Colonic mucosa (tissue), 4 donors: ENCODE results near the gene SPCS1. TPM values are rescaled to one million over a fixed set of nuclear protein-coding genes. Genes with fewer than 3 reads are reported as not detected.

Experiments used
- DNase-seq: peaks from one replicate; pipeline ENCODE4 v3.0.0-alpha.2; 2020
- H3K27ac ChIP-seq: fragments of 200-600 bp; one replicate; pipeline ENCODE4 v1.8.0; 2021
- H3K27me3 ChIP-seq: fragments of 200-600 bp; one replicate; pipeline ENCODE4 v1.8.0; 2021
- H3K36me3 ChIP-seq: fragments of 200-600 bp; one replicate; pipeline ENCODE4 v1.8.0; 2021
- H3K4me1 ChIP-seq: fragments of 200-600 bp; one replicate; pipeline ENCODE4 v1.8.0; 2021; ENCODE audit warnings: mild to moderate bottlenecking
- H3K4me3 ChIP-seq: fragments of 200-600 bp; one replicate; pipeline ENCODE4 v1.8.0; 2021
- H3K9ac ChIP-seq, 2 donors: one replicate each; pipeline ENCODE4 v1.7.0; 2013; ENCODE audit warnings: control low read depth in 2 of 2, low read depth in 2 of 2, low read length in 2 of 2
- H3K9me3 ChIP-seq: fragments of 200-600 bp; one replicate; pipeline ENCODE4 v1.8.0; 2021
- intact Hi-C: fragments of 100-400 bp; cut with DNase I; formaldehyde crosslinking; loops from one replicate; pipeline ENCODE4 v1.14.1; 2022
- total RNA-seq, 2 donors: library from RNA; stranded (reverse); fragmentation: NEBNext Ultra II Directional in 1 of 2; extraction: Animal tissue kit (Norgen Biotek cat#: 25700) in 1 of 2; gene quantifications; one replicate each; pipeline ENCODE4 v1.2.1, GENCODE V29; 2021
- TF ChIP-seq, protein P1 (sequence below): fragments of 200-600 bp; IDR thresholded peaks from one replicate; pipeline ENCODE4 v1.8.0; 2022; ENCODE audit warnings: antibody characterized with exemption, mild to moderate bottlenecking
- donor health status: healthy.
- donor health status: DM: no; HTN: no; CAD: no.
- donor health status: DM: no; HTN: no; CAD: no.

The SPCS1 gene
- total RNA-seq, 2 donors from 2014 or later, result 95.6 to 136 TPM

DNA sequence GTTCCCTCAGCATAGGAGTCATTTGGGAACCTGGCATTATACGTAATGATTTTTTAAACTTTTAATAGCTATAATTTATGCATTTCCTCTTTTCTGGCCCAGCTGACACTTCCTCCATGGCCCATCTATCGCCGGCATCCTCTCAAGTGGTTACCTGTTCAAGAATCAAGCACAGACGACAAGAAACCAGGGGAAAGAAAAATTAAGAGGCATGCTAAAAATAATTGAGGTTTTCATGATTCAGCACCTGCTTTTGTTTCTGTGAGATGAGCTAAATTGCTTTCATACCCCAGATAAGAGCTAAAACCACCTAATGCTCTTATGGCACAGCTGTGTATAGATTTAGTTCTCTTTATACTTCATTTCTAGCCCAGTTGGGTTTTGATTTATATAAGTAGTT, 1.7 kb downstream of the SPCS1 start:
- Histone ChIP-seq H3K36me3 (no peaks in the 10 kb centered on the region), H3K27me3 (no peaks in the 10 kb centered on the region), H3K9me3 (no peaks in the 10 kb centered on the region), H3K4me3 (peak overlapping the region; percentile 69), H3K27ac (no peak overlapping the region), H3K9ac (peak overlapping the region in 1 of 2 donors; percentile 14), H3K4me1 (peaks cover 13% of the 10 kb centered on the region)
- DNase-seq, result no peak
- TF ChIP-seq, protein P1, sequence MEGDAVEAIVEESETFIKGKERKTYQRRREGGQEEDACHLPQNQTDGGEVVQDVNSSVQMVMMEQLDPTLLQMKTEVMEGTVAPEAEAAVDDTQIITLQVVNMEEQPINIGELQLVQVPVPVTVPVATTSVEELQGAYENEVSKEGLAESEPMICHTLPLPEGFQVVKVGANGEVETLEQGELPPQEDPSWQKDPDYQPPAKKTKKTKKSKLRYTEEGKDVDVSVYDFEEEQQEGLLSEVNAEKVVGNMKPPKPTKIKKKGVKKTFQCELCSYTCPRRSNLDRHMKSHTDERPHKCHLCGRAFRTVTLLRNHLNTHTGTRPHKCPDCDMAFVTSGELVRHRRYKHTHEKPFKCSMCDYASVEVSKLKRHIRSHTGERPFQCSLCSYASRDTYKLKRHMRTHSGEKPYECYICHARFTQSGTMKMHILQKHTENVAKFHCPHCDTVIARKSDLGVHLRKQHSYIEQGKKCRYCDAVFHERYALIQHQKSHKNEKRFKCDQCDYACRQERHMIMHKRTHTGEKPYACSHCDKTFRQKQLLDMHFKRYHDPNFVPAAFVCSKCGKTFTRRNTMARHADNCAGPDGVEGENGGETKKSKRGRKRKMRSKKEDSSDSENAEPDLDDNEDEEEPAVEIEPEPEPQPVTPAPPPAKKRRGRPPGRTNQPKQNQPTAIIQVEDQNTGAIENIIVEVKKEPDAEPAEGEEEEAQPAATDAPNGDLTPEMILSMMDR, result no peak
- intact Hi-C loops, result no loop called here

DNA sequence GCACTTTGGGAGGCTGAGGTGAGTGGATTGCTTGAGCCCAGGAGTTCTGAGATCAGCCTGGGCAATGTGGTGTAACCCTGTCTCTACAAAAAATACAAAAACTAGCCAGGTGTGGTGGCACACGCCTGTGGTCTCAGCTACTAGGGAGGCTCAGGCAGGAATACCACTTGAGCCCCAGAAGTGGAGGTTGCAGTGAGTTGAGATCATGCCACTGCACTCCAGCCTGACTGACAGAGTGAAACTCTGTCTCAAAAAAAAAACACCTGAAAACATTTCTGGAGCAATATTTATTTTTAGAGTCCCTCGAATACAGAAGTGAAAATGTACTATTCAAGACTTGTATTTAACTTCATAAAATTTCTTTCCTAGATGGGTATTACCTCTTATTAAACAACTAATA, 4.6 kb downstream of the SPCS1 start:
- no peak for DNase-seq
- H3K4me3 ChIP-seq, result no peak overlapping the region
- H3K36me3 ChIP-seq, result no peaks in the 10 kb centered on the region
- H3K4me1 ChIP-seq, result peaks cover 13% of the 10 kb centered on the region
- H3K27ac ChIP-seq, result no peak overlapping the region
- intact Hi-C loops, result no loop called here
- H3K9me3 ChIP-seq, result no peaks in the 10 kb centered on the region
- TF ChIP-seq, protein P1, result no peak
- H3K9ac ChIP-seq, result no peak overlapping the region
- no peaks in the 10 kb centered on the region for H3K27me3 ChIP-seq

DNA sequence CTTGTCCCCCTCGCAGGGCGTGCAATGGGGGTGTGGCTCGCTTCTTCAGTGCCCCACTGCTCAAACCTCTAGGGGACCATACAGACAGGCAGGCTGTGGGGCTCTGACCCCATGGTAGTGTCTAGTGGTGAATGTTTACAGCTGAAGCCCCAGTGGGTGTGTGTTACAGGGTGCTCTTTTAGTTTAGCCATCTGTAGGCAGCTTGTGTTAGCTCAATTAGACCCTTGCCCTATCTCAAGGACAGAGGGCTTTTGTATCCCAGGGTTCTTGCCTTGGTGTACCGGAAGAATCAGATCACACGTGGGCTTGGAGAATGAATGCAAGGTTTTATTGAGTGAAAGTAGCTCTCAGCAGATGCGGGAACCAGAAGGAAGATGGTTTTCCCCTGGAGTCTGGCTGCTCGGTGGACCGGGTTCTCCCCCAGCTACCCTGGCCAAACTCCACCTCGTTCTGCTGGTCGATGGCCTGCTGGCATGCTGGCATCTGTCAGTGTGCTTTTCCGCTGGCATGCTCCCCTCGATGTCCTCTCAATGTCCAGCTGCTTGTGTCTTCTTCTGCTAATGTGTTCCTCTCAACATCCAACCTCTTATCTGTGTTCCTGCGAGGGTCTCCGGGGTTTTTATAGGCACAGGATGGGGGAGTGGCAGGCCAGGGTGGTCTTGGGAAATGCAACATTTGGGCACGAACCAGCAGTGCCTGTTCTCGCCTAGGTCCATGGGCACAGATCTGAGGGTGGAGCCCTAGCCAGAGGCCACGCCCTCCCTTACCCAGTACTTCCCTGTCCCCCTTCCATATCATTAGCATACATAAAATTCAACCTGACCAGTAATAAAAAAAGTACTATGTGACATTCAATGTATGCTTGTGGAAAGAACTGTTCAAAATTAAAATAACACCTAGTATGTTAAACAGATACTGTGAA, 6.6 kb downstream of the SPCS1 start:
- Histone ChIP-seq H3K4me1 (peaks cover 6% of the 10 kb centered on the region), H3K27me3 (no peaks in the 10 kb centered on the region), H3K4me3 (no peak overlapping the region), H3K9ac (no peak overlapping the region), H3K27ac (no peak overlapping the region), H3K36me3 (no peaks in the 10 kb centered on the region), H3K9me3 (no peaks in the 10 kb centered on the region)
- TF ChIP-seq, protein P1, result no peak
- intact Hi-C loops, result no loop called here
- DNase-seq, result no peak

DNA sequence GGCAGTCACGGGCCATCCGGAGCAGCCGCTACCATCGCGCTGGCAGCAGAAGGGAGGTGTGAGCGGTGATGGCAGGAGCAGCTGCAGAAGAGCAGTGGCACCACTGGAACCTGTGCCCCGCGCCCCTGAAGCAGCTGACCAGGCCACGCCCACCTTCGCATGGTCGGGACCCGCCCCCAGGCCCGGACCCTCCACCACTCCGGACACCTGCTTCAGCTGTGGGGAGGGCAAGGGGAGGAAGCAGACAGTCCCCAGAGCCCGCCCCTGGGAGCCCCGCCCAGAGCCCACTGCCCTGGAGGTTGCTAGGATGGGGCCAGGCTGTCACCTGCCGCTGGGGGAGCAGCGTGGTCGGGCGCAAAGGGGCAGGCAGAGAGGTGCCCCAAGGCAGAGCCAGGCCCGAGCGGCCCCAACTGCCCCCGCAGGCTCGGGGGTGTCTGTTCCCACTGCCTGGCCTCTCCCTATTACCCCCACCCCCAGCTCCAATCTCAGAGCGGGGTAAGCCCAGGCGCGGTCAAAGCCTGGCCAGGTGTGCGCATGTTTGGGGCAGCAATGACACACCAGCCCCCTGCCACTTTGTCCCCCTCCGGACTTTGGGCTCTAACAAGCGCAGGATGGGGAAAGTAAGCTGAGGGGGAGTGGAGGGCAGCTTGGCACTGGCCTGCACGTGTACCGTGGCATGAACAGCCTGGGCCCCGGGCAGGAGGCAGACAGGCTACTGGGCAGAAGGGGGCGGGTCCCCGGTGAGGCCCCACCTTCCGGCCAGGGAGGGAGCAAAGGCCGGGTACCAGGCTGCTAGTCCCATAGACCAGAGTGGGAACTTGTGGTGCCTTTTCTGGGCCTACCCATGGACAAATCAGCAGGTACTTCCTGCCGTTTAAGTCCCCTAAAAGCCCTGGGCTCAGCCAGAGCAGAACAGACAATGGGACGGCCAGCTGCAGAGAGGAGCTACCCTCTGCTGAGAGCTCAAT, 8.7 kb downstream of the SPCS1 start:
- Histone ChIP-seq H3K27me3 (no peaks in the 10 kb centered on the region), H3K27ac (no peak overlapping the region), H3K9me3 (no peaks in the 10 kb centered on the region), H3K4me3 (peak overlapping the region; percentile 16), H3K4me1 (no peaks in the 10 kb centered on the region), H3K9ac (no peak overlapping the region), H3K36me3 (no peaks in the 10 kb centered on the region)
- intact Hi-C loops, result no loop called here
- TF ChIP-seq, protein P1, result no peak
- peak; percentile 74 for DNase-seq

DNA sequence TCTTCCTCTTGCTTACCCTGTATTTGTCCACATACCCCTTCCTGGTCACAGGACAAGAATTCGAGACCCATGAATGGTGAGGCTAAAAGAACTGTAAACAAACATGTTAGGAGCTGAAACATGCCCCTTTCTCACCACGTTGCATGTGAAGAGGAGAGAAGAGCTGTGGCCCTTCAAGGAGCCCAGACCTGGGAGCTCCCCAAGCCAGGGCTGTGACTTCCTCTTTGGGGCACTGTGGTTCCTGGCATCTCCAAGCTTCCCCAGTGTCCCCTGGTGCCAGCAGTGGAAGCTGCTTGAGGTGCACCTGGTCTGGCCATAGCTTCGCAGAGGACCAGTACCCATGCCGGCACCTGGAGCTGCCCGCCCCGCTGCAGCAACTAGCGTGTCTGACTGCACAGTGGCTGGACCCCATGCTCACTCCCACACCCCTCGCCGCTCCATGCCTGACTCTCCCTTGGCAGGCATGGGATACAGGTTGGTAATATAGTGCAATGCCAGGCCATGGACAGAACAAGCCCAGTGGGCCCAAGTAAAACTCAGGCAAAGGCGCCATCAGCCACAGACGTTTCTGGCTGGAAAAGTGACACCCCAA, 9.9 kb downstream of the SPCS1 start:
- Histone ChIP-seq H3K4me1 (no peaks in the 10 kb centered on the region), H3K36me3 (no peaks in the 10 kb centered on the region), H3K9ac (no peak overlapping the region), H3K27me3 (no peaks in the 10 kb centered on the region), H3K9me3 (no peaks in the 10 kb centered on the region), H3K4me3 (no peak overlapping the region), H3K27ac (no peak overlapping the region)
- intact Hi-C loops, result no loop called here
- no peak for DNase-seq
- TF ChIP-seq, protein P1, result no peak
